ENCODE measurements around the gene USP5. TPM values are rescaled to one million over a fixed set of nuclear protein-coding genes. Genes with fewer than 3 reads are reported as not detected.

The USP5 gene
- total RNA-seq, 1 experiment from 2014 or later, result 175 TPM

DNA sequence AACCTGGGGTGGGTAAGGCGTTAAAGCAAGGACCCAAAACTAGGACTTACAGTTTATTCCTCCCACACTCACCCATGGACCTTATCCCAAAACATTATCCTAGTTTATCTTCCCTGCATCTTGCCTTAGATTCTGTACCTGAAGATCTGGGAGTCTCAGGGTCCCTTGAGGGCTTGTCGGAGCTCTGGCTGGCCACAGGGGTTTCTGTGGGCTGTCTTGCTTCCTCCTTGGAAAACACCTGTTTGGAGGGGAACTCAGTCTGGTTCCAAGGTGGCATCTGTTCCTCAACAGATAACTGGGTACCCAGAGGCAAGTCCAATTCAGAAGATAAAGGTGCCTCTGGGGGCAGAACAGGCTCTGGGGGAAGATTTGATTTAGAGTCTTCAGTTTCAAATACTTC, 2.5 kb upstream of the USP5 start:
- Histone ChIP-seq H3K27me3 (ENCODE audit: insufficient read depth, low read length) (no peaks in the 10 kb centered on the region), H3K79me2 (ENCODE audit: insufficient read depth, low read length) (peaks cover 37% of the 10 kb centered on the region), H2AFZ (ENCODE audit: low read depth, low read length, poor library complexity, severe bottlenecking) (no peak overlapping the region), H3K4me1 (ENCODE audit: control insufficient read depth in 1 of 2, insufficient read depth in 2 of 2, low read length in 2 of 2) (peaks cover 15 to 31% of the 10 kb centered on the region in 2 experiments), H4K20me1 (ENCODE audit: insufficient read depth) (no peaks in the 10 kb centered on the region), H3K9me2 (ENCODE audit: insufficient read depth) (no peaks in the 10 kb centered on the region), H3K36me3 (ENCODE audit: control insufficient read depth in 1 of 2, insufficient read depth in 2 of 2, low read length in 2 of 2) (peaks cover 25 to 49% of the 10 kb centered on the region in 2 experiments; a peak in 3 of 4 replicates), H3K9ac (ENCODE audit: low read length) (no peak overlapping the region; the same call in 1 of the 2 replicates), H3K4me3 (replicated peaks in 1 of 2; ENCODE audit: low read depth in 1 of 2, low read length in 2 of 2) (no peak overlapping the region), H3K27ac (ENCODE audit: low read depth, low read length) (no peak overlapping the region), H3K4me2 (ENCODE audit: low read length) (peak overlapping the region; percentile 100; the same call in 1 of the 2 replicates), H3K9me3 (ENCODE audit: control insufficient read depth in 1 of 2, insufficient read depth in 1 of 2, low read depth in 1 of 2, low read length in 2 of 2) (no peaks in the 10 kb centered on the region)
- DNase-seq (ENCODE audit: low read depth, low spot score) (no peak), ATAC-seq (no peak)
- ChIA-PET CTCF (interaction anchor here (1.2 kb wide), 1 partner anchor 15 kb away, joined by 3 read pairs; no protein-coding TSS in a partner anchor), POLR2A (interaction anchor here (8.9 kb wide), 1 partner anchor 20 kb away, joined by 186 read pairs; the partner anchor contains the start of genes SPSB2 and TPI1), RAD21 (ENCODE audit: low non-redundant PET in 1 of 2, low total read pairs in 2 of 2, uncharacterized antibody in 2 of 2, unreplicated experiment in 2 of 2) (no interaction called here)
- intact Hi-C loops (cut with micrococcal nuclease), result no loop called here
- no peak for TF ChIP-seq ZNF274 (IDR thresholded peaks at IDR 0.05; ENCODE audit: low read depth, low read length)
- no peak for TF ChIP-seq EZH2 (IDR thresholded peaks at IDR 0.05)
- TF ChIP-seq FOSL1 (IDR thresholded peaks at IDR 0.05; ENCODE audit: low read depth), result no peak
- no peak for TF ChIP-seq EZH2phosphoT487 (IDR thresholded peaks at IDR 0.05; ENCODE audit: borderline replicate concordance)
- no peak for TF ChIP-seq POLR2AphosphoS5 (IDR thresholded peaks at IDR 0.05; ENCODE audit: low read depth, low read length)
- TF ChIP-seq CEBPB (IDR thresholded peaks at IDR 0.05; ENCODE audit: low read depth), result no peak
- TF ChIP-seq, protein P1, sequence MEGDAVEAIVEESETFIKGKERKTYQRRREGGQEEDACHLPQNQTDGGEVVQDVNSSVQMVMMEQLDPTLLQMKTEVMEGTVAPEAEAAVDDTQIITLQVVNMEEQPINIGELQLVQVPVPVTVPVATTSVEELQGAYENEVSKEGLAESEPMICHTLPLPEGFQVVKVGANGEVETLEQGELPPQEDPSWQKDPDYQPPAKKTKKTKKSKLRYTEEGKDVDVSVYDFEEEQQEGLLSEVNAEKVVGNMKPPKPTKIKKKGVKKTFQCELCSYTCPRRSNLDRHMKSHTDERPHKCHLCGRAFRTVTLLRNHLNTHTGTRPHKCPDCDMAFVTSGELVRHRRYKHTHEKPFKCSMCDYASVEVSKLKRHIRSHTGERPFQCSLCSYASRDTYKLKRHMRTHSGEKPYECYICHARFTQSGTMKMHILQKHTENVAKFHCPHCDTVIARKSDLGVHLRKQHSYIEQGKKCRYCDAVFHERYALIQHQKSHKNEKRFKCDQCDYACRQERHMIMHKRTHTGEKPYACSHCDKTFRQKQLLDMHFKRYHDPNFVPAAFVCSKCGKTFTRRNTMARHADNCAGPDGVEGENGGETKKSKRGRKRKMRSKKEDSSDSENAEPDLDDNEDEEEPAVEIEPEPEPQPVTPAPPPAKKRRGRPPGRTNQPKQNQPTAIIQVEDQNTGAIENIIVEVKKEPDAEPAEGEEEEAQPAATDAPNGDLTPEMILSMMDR (IDR thresholded peaks at IDR 0.05 in 2 of 3, conservative IDR thresholded peaks at IDR 0.05 in 1 of 3; ENCODE audit: borderline replicate concordance in 1 of 3, insufficient read depth in 1 of 3, low read depth in 2 of 3, low read length in 2 of 3), result no peak
- TF ChIP-seq, protein P2, sequence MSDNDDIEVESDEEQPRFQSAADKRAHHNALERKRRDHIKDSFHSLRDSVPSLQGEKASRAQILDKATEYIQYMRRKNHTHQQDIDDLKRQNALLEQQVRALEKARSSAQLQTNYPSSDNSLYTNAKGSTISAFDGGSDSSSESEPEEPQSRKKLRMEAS (IDR thresholded peaks at IDR 0.05), result no peak
- TF ChIP-seq SRF (IDR thresholded peaks at IDR 0.05; ENCODE audit: low read depth), result no peak
- TF ChIP-seq RAD21 (IDR thresholded peaks at IDR 0.05; ENCODE audit: low read depth), result no peak
- TF ChIP-seq, protein P3, sequence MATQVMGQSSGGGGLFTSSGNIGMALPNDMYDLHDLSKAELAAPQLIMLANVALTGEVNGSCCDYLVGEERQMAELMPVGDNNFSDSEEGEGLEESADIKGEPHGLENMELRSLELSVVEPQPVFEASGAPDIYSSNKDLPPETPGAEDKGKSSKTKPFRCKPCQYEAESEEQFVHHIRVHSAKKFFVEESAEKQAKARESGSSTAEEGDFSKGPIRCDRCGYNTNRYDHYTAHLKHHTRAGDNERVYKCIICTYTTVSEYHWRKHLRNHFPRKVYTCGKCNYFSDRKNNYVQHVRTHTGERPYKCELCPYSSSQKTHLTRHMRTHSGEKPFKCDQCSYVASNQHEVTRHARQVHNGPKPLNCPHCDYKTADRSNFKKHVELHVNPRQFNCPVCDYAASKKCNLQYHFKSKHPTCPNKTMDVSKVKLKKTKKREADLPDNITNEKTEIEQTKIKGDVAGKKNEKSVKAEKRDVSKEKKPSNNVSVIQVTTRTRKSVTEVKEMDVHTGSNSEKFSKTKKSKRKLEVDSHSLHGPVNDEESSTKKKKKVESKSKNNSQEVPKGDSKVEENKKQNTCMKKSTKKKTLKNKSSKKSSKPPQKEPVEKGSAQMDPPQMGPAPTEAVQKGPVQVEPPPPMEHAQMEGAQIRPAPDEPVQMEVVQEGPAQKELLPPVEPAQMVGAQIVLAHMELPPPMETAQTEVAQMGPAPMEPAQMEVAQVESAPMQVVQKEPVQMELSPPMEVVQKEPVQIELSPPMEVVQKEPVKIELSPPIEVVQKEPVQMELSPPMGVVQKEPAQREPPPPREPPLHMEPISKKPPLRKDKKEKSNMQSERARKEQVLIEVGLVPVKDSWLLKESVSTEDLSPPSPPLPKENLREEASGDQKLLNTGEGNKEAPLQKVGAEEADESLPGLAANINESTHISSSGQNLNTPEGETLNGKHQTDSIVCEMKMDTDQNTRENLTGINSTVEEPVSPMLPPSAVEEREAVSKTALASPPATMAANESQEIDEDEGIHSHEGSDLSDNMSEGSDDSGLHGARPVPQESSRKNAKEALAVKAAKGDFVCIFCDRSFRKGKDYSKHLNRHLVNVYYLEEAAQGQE (IDR thresholded peaks at IDR 0.05; ENCODE audit: low read depth), result no peak
- TF ChIP-seq TCF7L2 (IDR thresholded peaks at IDR 0.05; ENCODE audit: borderline replicate concordance, extremely low read depth, insufficient read depth, insufficient read length), result no peak
- TF ChIP-seq YY1 (IDR thresholded peaks at IDR 0.05; ENCODE audit: extremely low read depth, insufficient replicate concordance, low read depth, low read length), result no peak
- TF ChIP-seq POLR2A (IDR thresholded peaks at IDR 0.05; ENCODE audit: borderline replicate concordance, extremely low read depth, insufficient read depth, insufficient read length), result no peak
- no TSS peak for BruUV-seq (replicated peaks)
